SKM-1 (cell line): ENCODE measurements around the gene CALU.

Experiments used
- DNase-seq: peaks from one replicate; lab custom pipeline; 2025; ENCODE audit not compliant: unreplicated experiment; lab: John Stamatoyannopoulos, UW

The CALU gene

GRCh38 chr7:128724743-128725142 is 14.4 kb upstream of the CALU start:
- DNase-seq: no peak

GRCh38 chr7:128725531-128725930 is 13.6 kb upstream of the CALU start:
- DNase-seq: no peak

- DNase-seq: no peak
Measured at GRCh38 chr7:128726059-128726736, 13.0 kb upstream of the CALU start.

GRCh38 chr7:128726737-128727072 is 12.5 kb upstream of the CALU start:
- DNase-seq: no peak

- no peak for DNase-seq
Measured at GRCh38 chr7:128727239-128727638, 11.9 kb upstream of the CALU start.

GRCh38 chr7:128728598-128728997 is 10.6 kb upstream of the CALU start:
- DNase-seq: no peak

- no peak for DNase-seq
Measured at GRCh38 chr7:128729494-128729893, 9.7 kb upstream of the CALU start.

- no peak for DNase-seq
Measured at GRCh38 chr7:128731184-128731583, 8.0 kb upstream of the CALU start.

GRCh38 chr7:128732521-128733277 is 6.5 kb upstream of the CALU start:
- DNase-seq: no peak

- DNase-seq: no peak
Measured at GRCh38 chr7:128733278-128733645, 5.9 kb upstream of the CALU start.

GRCh38 chr7:128734890-128735289 is 4.3 kb upstream of the CALU start:
- DNase-seq: no peak

- DNase-seq: no peak
Measured at GRCh38 chr7:128735436-128735835, 3.7 kb upstream of the CALU start.

GRCh38 chr7:128737441-128737840 is 1.7 kb upstream of the CALU start:
- DNase-seq: no peak

- DNase-seq: no peak
Measured at GRCh38 chr7:128737867-128738385, 1.2 kb upstream of the CALU start.

GRCh38 chr7:128738570-128739047 is 550 bp upstream of the CALU start:
- no peak for DNase-seq

- no peak for DNase-seq
Measured at GRCh38 chr7:128739990-128740682, 977 bp downstream of the CALU start.

- DNase-seq: no peak
Measured at GRCh38 chr7:128740996-128741395, 1.8 kb downstream of the CALU start.

- DNase-seq: no peak
Measured at GRCh38 chr7:128741491-128741890, 2.3 kb downstream of the CALU start.

GRCh38 chr7:128742206-128742605 is 3.0 kb downstream of the CALU start:
- DNase-seq: no peak

GRCh38 chr7:128743112-128743772 is 4.1 kb downstream of the CALU start:
- no peak for DNase-seq

GRCh38 chr7:128744366-128744905 is 5.3 kb downstream of the CALU start:
- DNase-seq: no peak
